HG03439 (cell line): ENCODE data around the gene TM4SF18.

Experiments
- ATAC-seq: cut with Tn5 transposase; IDR thresholded peaks from one replicate; pipeline ENCODE4 v1.9.1; 2021; ENCODE audit warnings: mild to moderate bottlenecking, moderate library complexity; ENCODE audit not compliant: unreplicated experiment

TM4SF18 gene

GRCh38 chr3:149291178-149291577 lies 42.3 kb downstream of the TM4SF18 start:
- no peak for ATAC-seq

GRCh38 chr3:149288655-149289054 lies 44.8 kb downstream of the TM4SF18 start:
- no peak for ATAC-seq

- ATAC-seq = no peak
These were observed 49.4 kb downstream of the TM4SF18 start for GRCh38 chr3:149284034-149284433.

GRCh38 chr3:149283401-149283800 lies 50.0 kb downstream of the TM4SF18 start:
- ATAC-seq = no peak

- no peak for ATAC-seq
These were observed 50.6 kb downstream of the TM4SF18 start for GRCh38 chr3:149282836-149283235.

DNA sequence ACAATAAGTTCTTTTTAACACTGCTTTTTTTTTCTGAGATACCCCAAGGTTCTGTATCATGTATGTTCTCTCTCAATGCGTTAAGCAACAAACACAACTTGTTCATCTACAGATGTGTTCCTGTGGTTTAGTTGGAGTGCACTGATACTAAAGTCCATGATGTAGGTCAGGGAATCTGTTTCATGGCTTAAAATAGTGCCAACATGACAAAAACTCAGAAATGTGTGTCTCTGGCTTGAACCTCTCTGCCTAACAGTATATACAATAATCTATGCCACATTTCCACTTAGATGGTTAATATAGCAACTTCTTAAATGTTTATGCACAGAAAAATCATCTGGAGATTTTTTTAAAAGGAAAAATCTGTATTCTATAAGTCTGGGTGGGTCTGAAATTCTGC lies 51.1 kb downstream of the TM4SF18 start:
- ATAC-seq = no peak

DNA sequence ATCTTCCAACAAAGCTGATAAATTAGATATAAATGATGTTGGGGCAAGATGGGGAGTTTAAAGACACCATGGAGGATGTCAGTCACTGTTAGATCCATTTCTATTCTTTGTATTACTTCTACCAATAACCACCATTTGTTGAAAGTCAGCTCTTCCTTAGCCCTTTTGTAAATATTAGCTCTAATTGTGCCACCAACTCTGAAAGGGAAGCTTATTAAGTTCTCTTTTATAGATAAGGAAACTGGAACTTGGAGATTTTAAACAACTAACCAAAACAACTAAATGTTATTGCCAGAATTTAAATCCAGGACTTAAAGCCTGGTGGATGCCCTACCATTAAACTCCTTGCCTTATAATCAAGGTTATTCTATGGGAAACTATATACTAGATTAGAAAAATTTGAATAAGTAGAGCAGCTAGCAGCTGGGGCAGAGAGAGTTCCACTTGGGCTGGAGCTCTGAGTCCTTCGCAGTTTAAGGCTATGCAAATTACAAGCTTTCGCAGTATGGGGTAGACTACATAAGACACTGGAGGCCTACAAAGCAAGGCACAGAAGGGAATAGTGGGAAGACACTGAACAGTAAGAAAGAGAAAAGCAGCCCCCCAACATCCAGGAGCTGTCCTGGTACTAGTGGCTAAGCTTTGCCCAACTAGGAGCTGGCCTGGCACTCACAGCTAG lies 52.6 kb downstream of the TM4SF18 start:
- ATAC-seq = peak; percentile 66

DNA sequence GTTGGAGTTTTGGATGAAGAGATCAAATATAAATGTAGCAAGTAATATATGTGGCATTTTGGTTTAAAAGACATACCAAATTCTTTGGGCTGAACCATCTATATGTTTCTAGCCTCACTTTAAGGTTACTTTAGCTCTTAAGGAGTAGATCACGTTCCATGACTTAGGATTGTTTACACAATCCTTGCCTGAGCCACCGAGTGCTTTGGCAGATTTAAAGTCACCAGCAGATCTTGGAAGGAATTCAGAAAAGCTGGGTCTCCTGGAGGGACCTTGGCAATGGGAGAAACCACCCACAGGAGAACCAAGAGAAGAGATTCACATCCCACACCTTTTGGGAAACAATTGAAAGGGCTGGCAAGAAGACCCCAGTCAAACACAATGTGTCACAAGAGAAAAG lies 54.5 kb downstream of the TM4SF18 start:
- ATAC-seq = no peak

DNA sequence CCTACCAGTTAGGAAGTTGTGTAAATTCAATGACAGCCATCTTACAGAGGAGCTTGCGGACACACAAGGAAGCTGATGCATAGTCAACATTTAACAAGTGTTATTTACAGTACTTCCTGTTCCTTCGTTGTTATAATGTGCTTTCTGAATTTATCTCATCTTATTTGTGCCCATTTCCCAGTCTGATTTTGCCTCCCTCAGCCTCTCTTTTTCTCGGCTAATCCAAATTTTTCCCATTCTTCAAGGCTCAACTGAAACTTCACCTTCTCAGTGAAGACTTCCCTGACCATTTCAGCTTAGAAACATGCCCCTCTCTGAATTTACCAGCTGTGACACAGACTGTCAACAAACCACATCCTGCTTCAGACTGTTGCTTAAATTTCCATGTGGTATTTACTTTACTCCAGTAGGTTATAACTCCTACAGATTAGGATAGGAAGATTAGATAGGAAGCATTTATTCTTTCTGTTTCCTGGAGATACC lies 56.1 kb downstream of the TM4SF18 start:
- peak; percentile 42 for ATAC-seq

- ATAC-seq = no peak
These were observed 56.8 kb downstream of the TM4SF18 start for GRCh38 chr3:149276619-149277018.

DNA sequence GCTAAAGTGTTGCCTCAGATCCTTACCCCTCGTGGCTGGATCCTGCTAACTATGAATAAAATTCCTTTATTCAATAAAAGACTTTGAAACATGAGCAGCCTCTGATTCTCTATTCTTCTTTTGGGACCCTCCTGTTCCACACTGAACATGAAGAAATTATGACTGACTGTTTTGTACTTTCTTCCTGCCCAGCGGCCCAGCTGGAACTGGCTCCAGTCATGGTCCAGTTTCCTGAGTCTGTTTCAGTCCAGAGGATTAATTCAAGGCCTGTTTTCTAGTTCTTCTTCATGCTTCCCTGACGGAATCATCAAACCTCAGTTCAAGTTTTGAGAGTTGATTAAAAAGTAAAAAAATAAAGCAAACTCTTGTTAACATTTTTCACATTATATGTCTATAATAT lies 59.2 kb downstream of the TM4SF18 start:
- ATAC-seq = no peak

DNA sequence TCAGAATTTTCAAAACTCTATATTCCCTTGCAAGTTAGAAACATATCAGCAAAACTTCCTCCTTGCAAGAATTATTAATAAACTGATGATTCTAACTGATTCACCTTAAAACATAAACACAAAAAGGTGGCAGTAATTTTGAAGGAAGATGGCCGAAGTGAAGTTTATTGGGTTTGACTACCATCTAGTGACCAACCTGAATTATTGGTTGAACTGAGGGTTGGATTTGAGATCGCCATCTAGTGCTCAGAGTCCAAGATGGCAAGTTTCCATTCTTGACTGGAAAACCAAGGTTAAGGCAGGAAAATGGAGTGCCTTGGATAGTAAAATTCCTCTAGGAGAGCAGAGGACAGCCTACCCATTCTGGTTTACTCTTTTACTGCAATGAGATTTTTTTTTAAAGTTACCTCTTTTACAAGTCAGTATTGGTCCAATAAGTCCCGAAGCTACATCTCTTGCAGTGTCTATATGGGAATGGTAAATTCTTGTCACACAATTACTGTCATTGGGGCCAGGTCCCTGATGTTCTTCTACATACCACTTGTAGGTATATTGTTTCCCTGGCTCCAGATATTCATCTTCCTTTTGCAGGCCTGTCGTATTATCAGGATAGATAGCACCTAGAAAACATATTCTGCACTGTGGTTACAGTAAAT lies 60.2 kb downstream of the TM4SF18 start:
- peak; percentile 87 for ATAC-seq

GRCh38 chr3:149271669-149272068 lies 61.8 kb downstream of the TM4SF18 start:
- no peak for ATAC-seq

GRCh38 chr3:149270180-149270579 lies 63.3 kb downstream of the TM4SF18 start:
- no peak for ATAC-seq

DNA sequence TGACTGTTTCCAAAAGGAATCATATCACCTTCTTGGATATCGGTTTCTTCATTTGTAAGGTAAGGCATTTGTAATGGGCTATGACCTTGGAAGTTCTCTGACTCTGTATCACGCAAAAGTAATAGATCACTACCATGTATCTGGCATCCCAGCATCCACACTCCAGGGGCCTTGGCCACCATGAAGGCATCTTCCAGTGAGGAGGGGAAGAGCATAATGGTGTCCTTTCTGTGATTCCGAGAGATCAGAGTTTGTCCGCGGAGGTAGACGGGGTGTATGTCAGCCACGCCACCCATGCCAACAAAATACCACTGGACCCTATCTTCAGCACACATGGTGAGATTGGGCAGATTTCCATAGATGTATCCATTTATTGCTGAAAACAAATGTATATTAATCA lies 63.7 kb downstream of the TM4SF18 start:
- no peak for ATAC-seq
